ENCODE data around the gene ABCD3. TPM values are rescaled to one million over a fixed set of nuclear protein-coding genes. Genes with fewer than 3 reads are reported as not detected.

Gene ABCD3
- 42.1 and 45.4 TPM in 2 replicates for total RNA-seq

DNA sequence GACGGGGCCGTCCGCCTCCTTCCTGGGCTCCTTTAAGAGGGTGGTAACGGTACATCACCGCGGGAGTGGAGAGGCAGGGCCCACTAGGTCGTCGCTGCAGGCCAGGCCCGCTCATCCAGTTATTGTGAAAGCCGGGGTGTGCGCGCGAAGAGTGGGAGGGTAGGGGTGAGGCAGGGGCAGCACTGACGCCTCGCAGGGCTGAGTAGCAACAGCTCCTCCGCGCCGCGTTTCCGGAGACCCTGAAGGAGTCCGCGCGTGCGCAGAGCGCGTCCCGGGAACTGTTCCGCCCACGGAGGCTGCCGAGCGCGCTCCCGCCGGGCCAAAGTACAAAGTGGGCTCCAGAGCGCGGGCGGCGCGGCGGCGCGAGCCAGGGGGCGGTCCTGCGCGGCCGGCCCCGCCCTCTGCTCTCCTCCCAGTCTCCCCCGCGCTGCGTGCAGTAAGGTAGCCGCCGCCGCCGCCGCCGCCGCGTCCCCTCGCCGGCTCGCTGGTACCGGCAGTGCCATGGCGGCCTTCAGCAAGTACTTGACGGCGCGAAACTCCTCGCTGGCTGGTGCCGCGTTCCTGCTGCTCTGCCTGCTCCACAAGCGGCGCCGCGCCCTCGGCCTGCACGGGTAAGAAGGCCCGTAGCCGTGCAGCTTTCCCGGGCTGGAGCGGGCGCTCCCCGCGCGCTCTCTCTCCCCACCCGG is at the start of gene ABCD3:
TSS of gene ABCD3 (plus strand) at position 412 of the 686 bp plus-strand sequence. CDS start at position 502, 90 bp downstream.

DNA sequence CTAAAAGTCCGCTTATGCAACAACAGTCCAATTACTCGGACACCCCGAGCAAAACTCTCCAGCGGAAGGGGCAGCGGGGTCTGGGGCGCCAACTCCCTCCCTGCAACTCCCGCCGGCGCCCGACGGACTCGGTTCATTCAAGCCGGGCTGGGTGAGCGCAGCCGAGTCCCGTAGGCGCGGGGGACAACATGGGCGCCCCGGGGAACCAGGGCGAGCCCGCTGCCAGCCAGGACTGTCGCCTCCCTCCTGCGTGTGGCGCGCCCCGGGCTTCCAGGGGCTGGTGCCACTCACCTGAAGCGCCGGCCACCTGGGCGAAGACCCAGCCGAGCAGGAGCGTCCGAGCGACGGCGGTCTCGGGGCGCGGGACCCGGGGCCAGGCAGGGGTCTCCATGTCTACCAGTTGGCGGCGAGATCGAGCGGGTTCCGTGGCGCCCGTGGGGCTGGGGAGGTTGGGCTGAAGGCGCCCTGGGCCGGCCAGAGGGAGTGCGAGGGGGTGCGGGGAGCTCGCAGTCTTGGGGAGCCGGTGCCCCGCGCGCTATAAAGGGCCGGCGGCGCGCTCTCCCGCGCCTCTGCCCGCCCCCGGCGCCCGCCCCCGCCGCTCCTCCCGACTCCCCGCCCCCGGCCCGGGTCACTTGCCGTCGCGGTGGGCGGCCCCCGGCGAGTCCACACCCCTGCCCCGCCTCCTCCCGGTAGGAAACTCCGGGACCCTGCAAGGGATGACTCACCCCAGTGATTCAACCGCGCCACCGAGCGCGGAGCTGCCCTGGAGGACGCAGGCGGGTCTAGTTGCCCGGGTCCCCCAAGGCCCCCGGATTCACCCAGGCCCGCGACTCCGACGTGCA is 123.3 kb downstream of the ABCD3 start, which contains the start of gene F3:
TSS of gene F3 (minus strand) at position 514 of the 842 bp plus-strand sequence. CDS start at position 391, 123 bp downstream.

Other genes with a start within 250 kb of the ABCD3 start
- gene ARHGAP29, start 180.8 kb upstream of the ABCD3 start, total RNA-seq, result 11.6 and 33.7 TPM in 2 replicates
- gene F3, start 123.4 kb downstream of the ABCD3 start, total RNA-seq, result 2.2 and 6.0 TPM in 2 replicates

All from bronchial smooth muscle cell (primary cell).